COR-L47 (cell line): ENCODE results near the gene CD72.

ENCODE experiments used
- DNase-seq: peaks from one replicate; lab custom pipeline; 2025; lab: John Stamatoyannopoulos, UW

The CD72 gene

GRCh38 chr9:35618325-35618727, at the start of gene CD72:
TSS of gene CD72 (minus strand) at chr9:35618413. CDS start at chr9:35618303, 110 bp downstream.
- DNase-seq = no peak

GRCh38 chr9:35667939-35668338, 49.7 kb upstream of the CD72 start:
- DNase-seq = no peak

- no peak for DNase-seq
Measured at GRCh38 chr9:35666549-35666948, 48.3 kb upstream of the CD72 start.

- no peak for DNase-seq
Measured at GRCh38 chr9:35666045-35666444, 47.8 kb upstream of the CD72 start.

- no peak for DNase-seq
Measured at GRCh38 chr9:35665471-35665818, 47.2 kb upstream of the CD72 start.

GRCh38 chr9:35664531-35665470, 46.6 kb upstream of the CD72 start, which contains the start of gene ARHGEF39:
TSS of gene ARHGEF39 (minus strand) at chr9:35665195. CDS start at chr9:35665169, 26 bp downstream.
- peak; percentile 88 for DNase-seq

GRCh38 chr9:35662437-35662836, 44.2 kb upstream of the CD72 start:
- DNase-seq = no peak

GRCh38 chr9:35661756-35662350, 43.6 kb upstream of the CD72 start:
- DNase-seq = no peak

GRCh38 chr9:35660966-35661415, 42.8 kb upstream of the CD72 start:
- DNase-seq = peak; percentile 9

- DNase-seq = no peak
Measured at GRCh38 chr9:35659340-35659739, 41.1 kb upstream of the CD72 start.

GRCh38 chr9:35658968-35659220, 40.7 kb upstream of the CD72 start:
- DNase-seq = peak; percentile 18

GRCh38 chr9:35658137-35658967, 40.1 kb upstream of the CD72 start, which contains the start of gene CCDC107:
TSS of gene CCDC107 (plus strand) at chr9:35658292. CDS start at chr9:35658380, 88 bp downstream.
- peak; percentile 81 for DNase-seq

- peak; percentile 99 for DNase-seq
Measured at GRCh38 chr9:35657546-35658136, 39.4 kb upstream of the CD72 start, which contains the start of gene RMRP. TSS of gene RMRP (minus strand) at chr9:35658019.

GRCh38 chr9:35656831-35657545, 38.8 kb upstream of the CD72 start:
- DNase-seq = peak; percentile 75

- no peak for DNase-seq
Measured at GRCh38 chr9:35656348-35656747, 38.1 kb upstream of the CD72 start.

- no peak for DNase-seq
Measured at GRCh38 chr9:35653611-35654010, 35.4 kb upstream of the CD72 start.

- no peak for DNase-seq
Measured at GRCh38 chr9:35652829-35653209, 34.6 kb upstream of the CD72 start.

GRCh38 chr9:35651956-35652828, 34.0 kb upstream of the CD72 start:
- no peak for DNase-seq

GRCh38 chr9:35650341-35651158, 32.3 kb upstream of the CD72 start, which contains the start of gene SIT1:
TSS of gene SIT1 (minus strand) at chr9:35650931. CDS start at chr9:35650853, 78 bp downstream.
- no peak for DNase-seq
